KMS-11 (cell line): ENCODE data around the gene SETD5.

Source experiments
- H2AFZ ChIP-seq: fragments of 200-600 bp; sonication (generic); 2 replicates; pipeline ENCODE4 v1.6.1; 2016; ENCODE audit warnings: antibody characterized with exemption, mixed run types, low read depth
- H3K27ac ChIP-seq: fragments of 200-600 bp; sonication (generic); 2 replicates; pipeline ENCODE4 v1.6.1; 2016; ENCODE audit warnings: mild to moderate bottlenecking, mixed run types
- H3K27me3 ChIP-seq: fragments of 200-600 bp; sonication (generic); 2 replicates; pipeline ENCODE4 v1.6.1; 2017; ENCODE audit warnings: mild to moderate bottlenecking, low read depth, mixed run types, moderate library complexity; ENCODE audit not compliant: insufficient read depth
- H3K36me3 ChIP-seq: fragments of 200-600 bp; sonication (generic); 2 replicates; pipeline ENCODE4 v1.6.1; 2017; ENCODE audit warnings: mild to moderate bottlenecking, mixed run types; ENCODE audit not compliant: insufficient read depth
- H3K4me1 ChIP-seq: fragments of 200-600 bp; sonication (generic); 2 replicates; pipeline ENCODE4 v1.6.1; 2016; ENCODE audit warnings: mild to moderate bottlenecking, low read depth, mixed run types; ENCODE audit not compliant: poor library complexity, severe bottlenecking
- H3K4me2 ChIP-seq: fragments of 200-600 bp; sonication (generic); 2 replicates; pipeline ENCODE4 v1.7.0; 2016; ENCODE audit warnings: mild to moderate bottlenecking, mixed run types
- H3K4me3 ChIP-seq: fragments of 200-600 bp; sonication (generic); IDR thresholded peaks from 2 replicates; pipeline ENCODE4 v1.6.1; 2017; ENCODE audit warnings: low read depth, low read length, mixed read lengths; ENCODE audit not compliant: insufficient read depth
- H3K79me2 ChIP-seq: fragments of 200-600 bp; sonication (generic); 2 replicates; pipeline ENCODE4 v1.6.1; 2016; ENCODE audit warnings: low read depth, mixed run types; ENCODE audit not compliant: insufficient read depth
- H3K9ac ChIP-seq: fragments of 200-600 bp; sonication (generic); 2 replicates; pipeline ENCODE4 v1.6.1; 2016; ENCODE audit warnings: mild to moderate bottlenecking, mixed run types
- H4K20me1 ChIP-seq: fragments of 200-600 bp; sonication (generic); 2 replicates; pipeline ENCODE4 v1.6.1; 2016; ENCODE audit warnings: mild to moderate bottlenecking, mixed run types; ENCODE audit not compliant: insufficient read depth
- CTCF ChIP-seq: fragments of 200-600 bp; sonication (generic); conservative IDR thresholded peaks from 2 replicates; pipeline ENCODE4 v1.6.1; 2017; ENCODE audit warnings: low read depth, mild to moderate bottlenecking, antibody characterized with exemption, low read length, moderate library complexity, mixed read lengths

Gene SETD5

GRCh38 chr3:9384141-9384828 lies 13.1 kb upstream of the SETD5 start:
- no peaks in the 10 kb centered on the region for H4K20me1 ChIP-seq
- H3K4me2 ChIP-seq = no peak overlapping the region
- H3K36me3 ChIP-seq = peaks cover 12% of the 10 kb centered on the region; the same call in 1 of the 2 replicates

GRCh38 chr3:9385187-9386077 lies 12.0 kb upstream of the SETD5 start:
- no peak overlapping the region; the same call in 1 of the 2 replicates for H3K27ac ChIP-seq
- no peak overlapping the region for H2AFZ ChIP-seq
- H4K20me1 ChIP-seq = no peaks in the 10 kb centered on the region
- H3K79me2 ChIP-seq = peaks cover 18% of the 10 kb centered on the region; the same call in 1 of the 2 replicates
- H3K4me3 ChIP-seq = no peak overlapping the region
- H3K9ac ChIP-seq = no peak overlapping the region
- peaks cover 12% of the 10 kb centered on the region; the same call in 1 of the 2 replicates for H3K36me3 ChIP-seq
- H3K4me2 ChIP-seq = no peak overlapping the region
- H3K27me3 ChIP-seq = no peaks in the 10 kb centered on the region
- no peak for TF ChIP-seq CTCF
- no peaks in the 10 kb centered on the region for H3K4me1 ChIP-seq

More at GRCh38 chr3:9384141-9384828, 13.1 kb upstream of the SETD5 start:
- TF ChIP-seq CTCF = no peak
- no peak overlapping the region for H3K4me3 ChIP-seq
- no peaks in the 10 kb centered on the region for H3K27me3 ChIP-seq
- no peak overlapping the region for H3K27ac ChIP-seq
- H3K4me1 ChIP-seq = no peaks in the 10 kb centered on the region
- no peak overlapping the region for H2AFZ ChIP-seq
- H3K9ac ChIP-seq = no peak overlapping the region
- peaks cover 10% of the 10 kb centered on the region; the same call in 1 of the 2 replicates for H3K79me2 ChIP-seq

- H3K4me3 ChIP-seq = no peak overlapping the region
- no peaks in the 10 kb centered on the region for H3K27me3 ChIP-seq
- peaks cover 12% of the 10 kb centered on the region; the same call in 1 of the 2 replicates for H3K36me3 ChIP-seq
- no peak for TF ChIP-seq CTCF
- no peak overlapping the region; the same call in 1 of the 2 replicates for H3K27ac ChIP-seq
- H2AFZ ChIP-seq = no peak overlapping the region
- no peaks in the 10 kb centered on the region for H3K4me1 ChIP-seq
- peaks cover 25% of the 10 kb centered on the region; the same call in 1 of the 2 replicates for H3K79me2 ChIP-seq
- no peak overlapping the region for H3K4me2 ChIP-seq
- no peaks in the 10 kb centered on the region for H4K20me1 ChIP-seq
- H3K9ac ChIP-seq = no peak overlapping the region
Measured at GRCh38 chr3:9386078-9386459, 11.3 kb upstream of the SETD5 start.

- no peak overlapping the region for H3K4me2 ChIP-seq
- H3K9ac ChIP-seq = no peak overlapping the region
- H3K36me3 ChIP-seq = peaks cover 12% of the 10 kb centered on the region; the same call in 1 of the 2 replicates
- H3K27ac ChIP-seq = peak overlapping the region; percentile 20; the same call in 1 of the 2 replicates
- TF ChIP-seq CTCF = no peak
- peaks cover 31% of the 10 kb centered on the region; the same call in 1 of the 2 replicates for H3K79me2 ChIP-seq
- H2AFZ ChIP-seq = no peak overlapping the region
- no peaks in the 10 kb centered on the region for H3K4me1 ChIP-seq
- H3K4me3 ChIP-seq = no peak overlapping the region
- no peaks in the 10 kb centered on the region for H4K20me1 ChIP-seq
- no peaks in the 10 kb centered on the region for H3K27me3 ChIP-seq
Measured at GRCh38 chr3:9386501-9387321, 10.7 kb upstream of the SETD5 start.
